Natural killer cell (primary cell): ENCODE measurements around the gene PELI3. TPM values are rescaled to one million over a fixed set of nuclear protein-coding genes. Genes with fewer than 3 reads are reported as not detected.

Source experiments
- ATAC-seq, 3 donors: fragments of 150-1000 bp in 2 of 3; fragments of 200-7000 bp in 1 of 3; cut with Tn5 transposase; 1 replicate in 1 of 3; 2 replicates in 2 of 3; pipeline ENCODE4 v1.10.0; 2021; ENCODE audit warnings: mild to moderate bottlenecking in 2 of 3, moderate library complexity in 2 of 3
- DNase-seq, 2 donors: peaks; one replicate each; pipeline versions ENCODE4 v3.0.0 to v3.0.0-alpha.2; 2013 to 2021; ENCODE audit warnings: mixed read lengths in 1 of 2
- H3K27ac ChIP-seq: one replicate; pipeline ENCODE4 v1.5.1; 2013; ENCODE audit warnings: mild to moderate bottlenecking, low read length
- H3K27me3 ChIP-seq: one replicate; pipeline ENCODE4 v1.6.1; 2013; ENCODE audit warnings: low read length; ENCODE audit not compliant: control insufficient read depth, insufficient read depth
- H3K36me3 ChIP-seq: one replicate; pipeline ENCODE4 v1.6.1; 2013; ENCODE audit warnings: low read length; ENCODE audit not compliant: control insufficient read depth, insufficient read depth
- H3K4me1 ChIP-seq: one replicate; pipeline ENCODE4 v1.6.1; 2013; ENCODE audit warnings: low read length; ENCODE audit not compliant: control insufficient read depth, insufficient read depth
- H3K4me3 ChIP-seq: one replicate; pipeline ENCODE4 v1.5.1; 2013; ENCODE audit warnings: low read length
- H3K9me3 ChIP-seq: one replicate; pipeline ENCODE4 v1.6.1; 2013; ENCODE audit warnings: low read length; ENCODE audit not compliant: control insufficient read depth, insufficient read depth
- H3K27ac Mint-ChIP-seq, 2 donors: one replicate each; pipeline ENCODE4 v1.8.0; 2022; ENCODE audit warnings: mild to moderate bottlenecking in 2 of 2, mixed read lengths in 2 of 2, moderate library complexity in 1 of 2
- H3K27me3 Mint-ChIP-seq, 2 donors: one replicate each; pipeline ENCODE4 v1.8.0; 2022; ENCODE audit warnings: low read depth in 2 of 2, mixed read lengths in 2 of 2
- H3K36me3 Mint-ChIP-seq: one replicate; pipeline ENCODE4 v1.8.0; 2022; ENCODE audit warnings: mixed read lengths
- H3K4me1 Mint-ChIP-seq, 2 donors: one replicate each; pipeline ENCODE4 v1.8.0; 2022; ENCODE audit warnings: mixed read lengths in 2 of 2
- H3K4me3 Mint-ChIP-seq: one replicate; pipeline ENCODE4 v1.8.0; 2022; ENCODE audit warnings: mild to moderate bottlenecking, moderate library complexity, mixed read lengths
- H3K9me3 Mint-ChIP-seq, 2 donors: one replicate each; pipeline ENCODE4 v1.8.0; 2022; ENCODE audit warnings: mixed read lengths in 2 of 2
- CTCF ChIP-seq: fragments of 200-600 bp; IDR thresholded peaks from one replicate; pipeline ENCODE4 v1.8.0; 2022; ENCODE audit warnings: antibody characterized with exemption
- WGBS: methylation state at CpG from one replicate; pipeline ENCODE4 v1.1.7; 2013; ENCODE audit warnings: missing lambda C conversion rate; ENCODE audit not compliant: insufficient coverage; 5-methylcytosine and 5-hydroxymethylcytosine counted together
- intact Hi-C: fragments of 100-400 bp; cut with micrococcal nuclease; formaldehyde crosslinking; loops from one replicate; pipeline ENCODE4 v1.14.2; 2022
- total RNA-seq, 4 donors: library from RNA; stranded (reverse); fragments of 120-200 nt in 1 of 4; gene quantifications; one replicate each; pipeline versions ENCODE4 v1.2.3 to v1.2.4, GENCODE V29; 2013 to 2022

Gene PELI3, protein sequence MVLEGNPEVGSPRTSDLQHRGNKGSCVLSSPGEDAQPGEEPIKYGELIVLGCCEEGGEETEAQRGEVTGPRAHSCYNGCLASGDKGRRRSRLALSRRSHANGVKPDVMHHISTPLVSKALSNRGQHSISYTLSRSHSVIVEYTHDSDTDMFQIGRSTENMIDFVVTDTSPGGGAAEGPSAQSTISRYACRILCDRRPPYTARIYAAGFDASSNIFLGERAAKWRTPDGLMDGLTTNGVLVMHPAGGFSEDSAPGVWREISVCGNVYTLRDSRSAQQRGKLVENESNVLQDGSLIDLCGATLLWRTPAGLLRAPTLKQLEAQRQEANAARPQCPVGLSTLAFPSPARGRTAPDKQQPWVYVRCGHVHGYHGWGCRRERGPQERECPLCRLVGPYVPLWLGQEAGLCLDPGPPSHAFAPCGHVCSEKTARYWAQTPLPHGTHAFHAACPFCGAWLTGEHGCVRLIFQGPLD
- total RNA-seq = 1 to 10 TPM; 5.3 to 6.3 (median 5.6) TPM
- 4.0 TPM for total RNA-seq (2013)

- ATAC-seq = peak; percentile 91 to 98 (median 92)
- H3K4me1 ChIP-seq = peaks cover 20% of the 10 kb centered on the region
- peak within 1 kb of the TSS; percentile 58 for H3K4me3 ChIP-seq
- no peaks in the 10 kb centered on the region for H3K36me3 Mint-ChIP-seq
- peak within 1 kb of the TSS; percentile 94 for H3K4me3 Mint-ChIP-seq
- no peaks in the 10 kb centered on the region for H3K27me3 Mint-ChIP-seq
- peak within 1 kb of the TSS; percentile 76 for H3K27ac ChIP-seq
- H3K4me1 Mint-ChIP-seq = peaks cover 13 to 21% of the 10 kb centered on the region in 2 donors
- no peaks in the 10 kb centered on the region for H3K9me3 ChIP-seq
- H3K27ac Mint-ChIP-seq = peak within 1 kb of the TSS; percentile 72 to 93
- intact Hi-C loops = loop anchor here (2.0 kb wide), 1 partner anchor 14 kb away; the partner anchor contains the start of gene DPP3
- no peaks in the 10 kb centered on the region for H3K9me3 Mint-ChIP-seq
- under 1% methylated on average over 56 of the region's 63 CpGs for WGBS
- peak; percentile 90 to 98 for DNase-seq
- TF ChIP-seq CTCF = no peak
- H3K27me3 ChIP-seq = no peaks in the 10 kb centered on the region
- no peaks in the 10 kb centered on the region for H3K36me3 ChIP-seq
These were observed at the start of gene PELI3 for GRCh38 chr11:66466225-66467033. PELI3 (plus strand) TSS chr11:66466905; CDS start chr11:66468129, 1,224 bp downstream.

GRCh38 chr11:66417000-66417399 is 49.7 kb upstream of the PELI3 start:
- no peak for TF ChIP-seq CTCF
- intact Hi-C loops = no loop called here
- Histone ChIP-seq H3K4me3 (no peak overlapping the region), H3K9me3 (peaks cover 5% of the 10 kb centered on the region), H3K36me3 (no peaks in the 10 kb centered on the region), H3K4me1 (peaks cover 11% of the 10 kb centered on the region), H3K27me3 (peaks cover 25% of the 10 kb centered on the region), H3K27ac (no peak overlapping the region)
- 59% methylated on average over 5 of the region's 11 CpGs for WGBS
- Mint-ChIP-seq H3K4me1 (peaks cover 6% of the 10 kb centered on the region in 2 donors), H3K27me3 (peaks cover 41 to 57% of the 10 kb centered on the region in 2 donors), H3K27ac (no peak overlapping the region), H3K4me3 (no peak overlapping the region), H3K36me3 (no peaks in the 10 kb centered on the region), H3K9me3 (peaks cover 0 to 4% of the 10 kb centered on the region in 2 donors)
- DNase-seq (no peak), ATAC-seq (no peak)

GRCh38 chr11:66418168-66418985 is 48.3 kb upstream of the PELI3 start:
- Mint-ChIP-seq H3K4me3 (peak overlapping the region; percentile 47), H3K4me1 (peaks cover 6% of the 10 kb centered on the region in 2 donors), H3K36me3 (no peaks in the 10 kb centered on the region), H3K27me3 (peaks cover 38 to 47% of the 10 kb centered on the region in 2 donors), H3K27ac (peak overlapping the region in 1 of 2 donors; percentile 71), H3K9me3 (peaks cover 0 to 4% of the 10 kb centered on the region in 2 donors)
- peak in 2 of 3 donors; percentile 28 for ATAC-seq
- intact Hi-C loops = no loop called here
- WGBS = 8% methylated on average over 16 of the region's 16 CpGs
- H3K27me3 ChIP-seq = peaks cover 25% of the 10 kb centered on the region
- no peak for TF ChIP-seq CTCF
- no peaks in the 10 kb centered on the region for H3K36me3 ChIP-seq
- H3K4me1 ChIP-seq = peaks cover 11% of the 10 kb centered on the region
- no peak overlapping the region for H3K27ac ChIP-seq
- no peak overlapping the region for H3K4me3 ChIP-seq
- peak; percentile 51 to 76 for DNase-seq
- H3K9me3 ChIP-seq = peaks cover 5% of the 10 kb centered on the region
